ENCODE results near the gene PRAC1. TPM values are rescaled to one million over a fixed set of nuclear protein-coding genes. Genes with fewer than 3 reads are reported as not detected.
A peak's percentile ranks its signal among the peaks of the same experiment; 100 is the strongest.

Gene PRAC1
- total and polyA plus RNA-seq, 2 donors (not counting 1 experiment from before 2014, with no cell fraction given): not detected

GRCh38 chr17:48745381-48746275, 23.3 kb upstream of the PRAC1 start:
- intact Hi-C loops (cut with micrococcal nuclease): loop anchor here (2.0 kb wide), 1 partner anchor 21 kb away; no protein-coding TSS in a partner anchor
- peaks cover 1 to 32% (median 6%) of the 10 kb centered on the region in 3 donors for H3K9me3 ChIP-seq (ENCODE audit: control extremely low read depth in 1 of 3, control insufficient read depth in 2 of 3, insufficient read depth in 1 of 3, low read length in 2 of 3)
- no peaks in the 10 kb centered on the region for H3K36me3 ChIP-seq (replicated peaks in 1 of 2; ENCODE audit: control extremely low read depth in 1 of 2, control insufficient read depth in 1 of 2, extremely low read depth in 1 of 2, insufficient read depth in 2 of 2, low read length in 1 of 2)
- H3K27ac ChIP-seq (ENCODE audit: low read length in 2 of 2): no peak overlapping the region
- peaks cover 0 to 93% (median 79%) of the 10 kb centered on the region in 4 experiments for H3K27me3 ChIP-seq (replicated peaks in 1 of 4; ENCODE audit: control extremely low read depth in 1 of 4, control insufficient read depth in 3 of 4, insufficient read depth in 4 of 4, low read length in 3 of 4)
- Mint-ChIP-seq H3K27me3 (peaks cover 76% of the 10 kb centered on the region), H3K9me3 (ENCODE audit: insufficient read depth) (no peaks in the 10 kb centered on the region), H3K4me1 (peaks cover 7% of the 10 kb centered on the region), H3K27ac (no peak overlapping the region), H3K4me3 (no peak overlapping the region)
- no peak overlapping the region for H2AFZ ChIP-seq (ENCODE audit: insufficient read depth, low read depth, low read length, poor library complexity, severe bottlenecking)
- WGBS (ENCODE audit: insufficient coverage): 22% methylated on average over 7 of the region's 12 CpGs
- H4K20me1 ChIP-seq (ENCODE audit: control insufficient read depth, insufficient read depth, low read length, poor library complexity, severe bottlenecking): no peaks in the 10 kb centered on the region
- DNase-seq (peak; percentile 15), ATAC-seq (ENCODE audit: low read depth) (no peak)
- no peaks in the 10 kb centered on the region for H3K79me2 ChIP-seq (ENCODE audit: control insufficient read depth, insufficient read depth, low read length)
- POLR2A ChIA-PET: no interaction called here
- peaks cover 3 to 36% of the 10 kb centered on the region in 2 donors for H3K4me1 ChIP-seq (ENCODE audit: control insufficient read depth in 2 of 2, insufficient read depth in 2 of 2, low read length in 2 of 2)
- H3K4me3 ChIP-seq (ENCODE audit: control extremely low read depth in 1 of 5, extremely low read depth in 1 of 5, insufficient read depth in 1 of 5, low read depth in 2 of 5, low read length in 4 of 5): no peak overlapping the region
- TF ChIP-seq EZH2 (IDR thresholded peaks at IDR 0.05; ENCODE audit: borderline replicate concordance, insufficient read depth, low read depth, low read length, poor library complexity, severe bottlenecking) (no peak), CTCF (IDR thresholded peaks at IDR 0.05) (no peak)
- CTCF ChIA-PET: interaction anchor here (1.1 to 3.3 kb wide), 3 partner anchors 21 to 67 kb away, joined by 3 to 17 read pairs (median 5); partner anchors contain the start of gene PRAC2
- H3K9ac ChIP-seq (ENCODE audit: low read length): no peak overlapping the region
- H3K4me2 ChIP-seq (replicated peaks; ENCODE audit: low read depth, low read length, poor library complexity, severe bottlenecking): no peak overlapping the region

- H3K9me3 ChIP-seq (ENCODE audit: control extremely low read depth in 1 of 3, control insufficient read depth in 2 of 3, insufficient read depth in 1 of 3, low read length in 2 of 3): peaks cover 2 to 28% (median 4%) of the 10 kb centered on the region in 3 donors
- CTCF ChIA-PET: interaction anchor here (1.6 kb wide), 1 partner anchor 16 kb away, joined by 5 read pairs; no protein-coding TSS in a partner anchor
- ATAC-seq (ENCODE audit: low read depth): no peak
These were observed 18.2 kb upstream of the PRAC1 start for GRCh38 chr17:48740537-48740936.

More at GRCh38 chr17:48740537-48740936, 18.2 kb upstream of the PRAC1 start:
- H3K4me1 Mint-ChIP-seq: peaks cover 7% of the 10 kb centered on the region
- no peak overlapping the region for H3K27ac Mint-ChIP-seq
- Histone ChIP-seq H2AFZ (ENCODE audit: insufficient read depth, low read depth, low read length, poor library complexity, severe bottlenecking) (no peak overlapping the region), H3K9ac (ENCODE audit: low read length) (no peak overlapping the region), H3K27me3 (replicated peaks in 1 of 4; ENCODE audit: control extremely low read depth in 1 of 4, control insufficient read depth in 3 of 4, insufficient read depth in 4 of 4, low read length in 3 of 4) (peaks cover 1 to 90% (median 56%) of the 10 kb centered on the region in 4 experiments), H3K36me3 (replicated peaks in 1 of 2; ENCODE audit: control extremely low read depth in 1 of 2, control insufficient read depth in 1 of 2, extremely low read depth in 1 of 2, insufficient read depth in 2 of 2, low read length in 1 of 2) (no peaks in the 10 kb centered on the region), H3K4me2 (replicated peaks; ENCODE audit: low read depth, low read length, poor library complexity, severe bottlenecking) (no peak overlapping the region), H3K4me3 (ENCODE audit: control extremely low read depth in 1 of 5, extremely low read depth in 1 of 5, insufficient read depth in 1 of 5, low read depth in 2 of 5, low read length in 4 of 5) (no peak overlapping the region), H3K27ac (ENCODE audit: low read length in 2 of 2) (no peak overlapping the region), H3K4me1 (ENCODE audit: control insufficient read depth in 2 of 2, insufficient read depth in 2 of 2, low read length in 2 of 2) (peaks cover 8 to 15% of the 10 kb centered on the region in 2 donors), H3K79me2 (ENCODE audit: control insufficient read depth, insufficient read depth, low read length) (no peaks in the 10 kb centered on the region), H4K20me1 (ENCODE audit: control insufficient read depth, insufficient read depth, low read length, poor library complexity, severe bottlenecking) (no peaks in the 10 kb centered on the region)
- intact Hi-C loops (cut with micrococcal nuclease): no loop called here
- DNase-seq: no peak
- peaks cover 76% of the 10 kb centered on the region for H3K27me3 Mint-ChIP-seq
- H3K9me3 Mint-ChIP-seq (ENCODE audit: insufficient read depth): no peaks in the 10 kb centered on the region
- TF ChIP-seq EZH2 (IDR thresholded peaks at IDR 0.05; ENCODE audit: borderline replicate concordance, insufficient read depth, low read depth, low read length, poor library complexity, severe bottlenecking) (no peak), CTCF (IDR thresholded peaks at IDR 0.05) (no peak)
- H3K4me3 Mint-ChIP-seq: no peak overlapping the region
- POLR2A ChIA-PET: no interaction called here
